ENCODE measurements around the gene CBX2. TPM values are rescaled to one million over a fixed set of nuclear protein-coding genes. Genes with fewer than 3 reads are reported as not detected.

CBX2 gene
- total RNA-seq, 1 donor = 0.63 TPM

DNA sequence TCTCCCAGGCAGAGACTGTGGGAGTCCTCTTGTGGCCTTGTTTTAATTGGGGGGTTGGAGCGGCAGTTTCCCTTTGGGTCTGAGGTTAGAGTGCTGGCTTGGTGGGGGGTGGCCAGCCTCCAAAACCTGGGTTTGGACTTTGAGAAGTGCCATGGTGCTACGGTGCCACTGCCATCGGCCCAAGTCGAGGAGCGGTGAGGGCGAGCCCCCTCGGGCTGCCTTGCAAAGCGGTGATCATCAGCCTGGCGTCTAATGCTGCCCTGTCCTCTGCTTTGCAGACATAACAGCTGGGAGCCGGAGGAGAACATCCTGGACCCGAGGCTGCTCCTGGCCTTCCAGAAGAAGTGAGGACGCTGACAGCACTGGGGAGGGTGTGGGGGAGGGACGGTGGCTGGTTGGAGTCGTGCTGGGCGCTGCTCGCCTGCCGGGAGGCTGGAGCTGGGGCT lies 1.2 kb downstream of the CBX2 start:
- H3K4me3 ChIP-seq (ENCODE audit: low read depth, low read length) = peak overlapping the region; percentile 70

DNA sequence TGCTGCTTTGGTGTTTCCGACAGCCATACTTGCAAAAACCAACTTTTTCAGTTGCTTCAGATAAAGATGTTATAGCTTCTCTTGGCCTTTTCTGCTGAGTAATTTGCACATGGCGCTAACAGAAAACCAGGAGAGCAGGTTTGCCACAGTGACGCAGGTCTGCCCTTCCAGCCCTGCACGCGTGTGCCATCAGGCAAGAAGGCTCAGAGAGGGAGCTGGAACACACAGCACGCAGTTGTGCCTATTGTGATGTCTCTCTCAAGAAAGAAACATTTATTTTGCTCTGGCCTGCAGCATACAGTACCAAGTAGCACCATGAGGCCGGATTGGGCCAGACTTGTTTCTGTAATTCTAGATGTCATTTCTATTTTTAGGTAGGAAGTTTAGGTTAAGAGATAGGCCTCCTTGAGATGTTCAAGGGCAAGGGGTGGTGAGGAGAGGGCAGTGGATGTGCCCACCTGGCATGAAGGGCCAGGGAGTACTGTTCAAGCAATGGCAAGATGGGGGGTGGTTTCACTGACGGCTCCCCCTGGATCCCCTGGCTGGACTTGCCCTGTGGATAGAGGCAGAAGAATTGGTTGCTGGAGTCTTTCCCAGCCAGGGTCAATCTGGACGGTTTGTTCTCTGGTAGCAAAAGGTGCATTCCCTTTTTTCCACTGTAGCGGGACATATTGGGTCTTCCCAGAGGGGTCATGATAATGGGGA lies 1.9 kb downstream of the CBX2 start:
- TF ChIP-seq, protein P1, sequence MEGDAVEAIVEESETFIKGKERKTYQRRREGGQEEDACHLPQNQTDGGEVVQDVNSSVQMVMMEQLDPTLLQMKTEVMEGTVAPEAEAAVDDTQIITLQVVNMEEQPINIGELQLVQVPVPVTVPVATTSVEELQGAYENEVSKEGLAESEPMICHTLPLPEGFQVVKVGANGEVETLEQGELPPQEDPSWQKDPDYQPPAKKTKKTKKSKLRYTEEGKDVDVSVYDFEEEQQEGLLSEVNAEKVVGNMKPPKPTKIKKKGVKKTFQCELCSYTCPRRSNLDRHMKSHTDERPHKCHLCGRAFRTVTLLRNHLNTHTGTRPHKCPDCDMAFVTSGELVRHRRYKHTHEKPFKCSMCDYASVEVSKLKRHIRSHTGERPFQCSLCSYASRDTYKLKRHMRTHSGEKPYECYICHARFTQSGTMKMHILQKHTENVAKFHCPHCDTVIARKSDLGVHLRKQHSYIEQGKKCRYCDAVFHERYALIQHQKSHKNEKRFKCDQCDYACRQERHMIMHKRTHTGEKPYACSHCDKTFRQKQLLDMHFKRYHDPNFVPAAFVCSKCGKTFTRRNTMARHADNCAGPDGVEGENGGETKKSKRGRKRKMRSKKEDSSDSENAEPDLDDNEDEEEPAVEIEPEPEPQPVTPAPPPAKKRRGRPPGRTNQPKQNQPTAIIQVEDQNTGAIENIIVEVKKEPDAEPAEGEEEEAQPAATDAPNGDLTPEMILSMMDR (IDR thresholded peaks at IDR 0.05; ENCODE audit: insufficient read depth, low read length) = no peak
- H3K4me3 ChIP-seq (ENCODE audit: low read depth, low read length) = no peak overlapping the region
- no peak for DNase-seq (ENCODE audit: low read depth)

More for the DNA sequence above, 1.2 kb downstream of the CBX2 start:
- TF ChIP-seq, protein P1 (IDR thresholded peaks at IDR 0.05; ENCODE audit: insufficient read depth, low read length) = no peak
- no peak for DNase-seq (ENCODE audit: low read depth)

DNA sequence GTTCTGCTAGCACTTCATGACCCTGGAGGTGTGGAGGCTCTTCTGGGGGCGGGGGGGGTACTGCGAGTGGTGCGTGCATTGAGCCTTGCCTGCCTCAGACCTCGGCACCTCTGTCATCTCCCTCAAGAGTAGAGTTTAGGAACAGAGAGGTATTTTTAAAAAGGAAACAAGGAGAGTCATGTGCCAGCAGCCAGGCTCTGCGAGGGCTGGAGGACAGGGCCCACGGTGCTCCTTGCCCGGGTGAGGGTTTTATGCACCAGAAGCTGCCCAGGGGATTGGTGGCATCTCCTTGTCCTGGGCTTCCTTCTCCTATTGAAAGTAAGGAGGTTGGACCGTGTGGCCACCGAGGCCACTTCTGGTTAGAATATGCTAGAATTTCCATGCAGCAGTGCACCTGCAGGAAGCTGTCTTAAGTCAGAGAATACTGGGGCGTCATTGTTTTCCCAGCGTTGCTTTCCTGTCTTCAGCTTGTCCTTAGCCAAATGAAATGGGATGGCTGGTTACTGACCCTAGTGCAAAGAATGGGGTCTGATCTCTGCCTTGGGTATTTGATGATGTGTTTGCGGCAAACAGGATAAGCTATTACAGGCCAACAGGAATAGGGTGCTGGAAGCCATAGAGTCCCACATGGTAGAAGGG lies 3.2 kb downstream of the CBX2 start:
- no peak overlapping the region for H3K4me3 ChIP-seq (ENCODE audit: low read depth, low read length)
- no peak for DNase-seq (ENCODE audit: low read depth)

DNA sequence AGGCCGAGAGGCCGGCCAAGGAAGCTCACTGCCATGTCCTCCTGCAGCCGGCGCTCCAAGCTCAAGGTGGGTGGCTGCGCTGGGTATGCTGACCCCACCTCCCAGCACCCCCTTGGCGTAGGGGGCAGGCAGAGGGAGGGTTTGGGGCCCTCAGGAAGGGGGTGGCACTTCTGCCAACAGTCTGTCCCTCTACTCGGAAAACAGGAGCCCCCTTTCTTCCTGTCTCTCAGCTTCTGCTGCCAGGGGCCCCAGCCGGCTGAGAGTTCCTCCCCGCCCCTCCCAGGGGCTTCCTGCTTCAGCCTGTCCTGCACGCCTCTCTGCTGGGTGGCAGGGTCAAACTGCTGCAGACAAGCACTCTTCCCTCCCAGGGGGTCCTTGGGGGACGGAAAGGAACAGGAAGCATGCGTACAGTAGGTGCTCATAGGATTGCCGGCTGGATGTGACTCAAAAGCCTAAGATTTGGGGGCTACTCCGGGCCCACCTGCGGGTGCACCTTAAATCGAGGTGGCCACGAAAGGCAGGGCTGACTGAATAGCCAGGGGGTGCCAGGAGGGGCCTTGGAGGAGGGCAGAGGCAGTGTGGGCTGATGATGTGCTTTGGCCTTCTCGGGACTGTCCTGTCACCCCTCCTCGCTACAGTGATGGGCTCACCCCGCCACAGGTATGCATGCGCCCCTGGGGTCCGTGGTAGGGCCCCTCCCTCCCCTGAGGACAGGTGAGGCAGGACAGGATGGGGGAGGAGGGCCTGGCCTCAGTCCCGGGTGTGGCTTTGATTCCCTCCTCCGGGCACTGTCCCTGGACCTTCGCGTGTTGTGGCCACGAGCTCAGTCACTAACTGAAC lies 4.0 kb downstream of the CBX2 start:
- TF ChIP-seq, protein P1 (IDR thresholded peaks at IDR 0.05; ENCODE audit: insufficient read depth, low read length) = no peak
- H3K4me3 ChIP-seq (ENCODE audit: low read depth, low read length) = no peak overlapping the region
- no peak for DNase-seq (ENCODE audit: low read depth)

More for the DNA sequence above, 3.2 kb downstream of the CBX2 start:
- TF ChIP-seq, protein P1 (IDR thresholded peaks at IDR 0.05; ENCODE audit: insufficient read depth, low read length) = no peak

DNA sequence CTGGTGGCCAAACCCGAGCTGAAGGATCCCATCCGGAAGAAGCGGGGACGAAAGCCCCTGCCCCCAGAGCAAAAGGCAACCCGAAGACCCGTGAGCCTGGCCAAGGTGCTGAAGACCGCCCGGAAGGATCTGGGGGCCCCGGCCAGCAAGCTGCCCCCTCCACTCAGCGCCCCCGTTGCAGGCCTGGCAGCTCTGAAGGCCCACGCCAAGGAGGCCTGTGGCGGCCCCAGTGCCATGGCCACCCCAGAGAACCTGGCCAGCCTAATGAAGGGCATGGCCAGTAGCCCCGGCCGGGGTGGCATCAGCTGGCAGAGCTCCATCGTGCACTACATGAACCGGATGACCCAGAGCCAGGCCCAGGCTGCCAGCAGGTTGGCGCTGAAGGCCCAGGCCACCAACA lies 5.9 kb downstream of the CBX2 start:
- TF ChIP-seq, protein P1 (IDR thresholded peaks at IDR 0.05; ENCODE audit: insufficient read depth, low read length) = no peak
- no peak overlapping the region for H3K4me3 ChIP-seq (ENCODE audit: low read depth, low read length)
- no peak for DNase-seq (ENCODE audit: low read depth)

DNA sequence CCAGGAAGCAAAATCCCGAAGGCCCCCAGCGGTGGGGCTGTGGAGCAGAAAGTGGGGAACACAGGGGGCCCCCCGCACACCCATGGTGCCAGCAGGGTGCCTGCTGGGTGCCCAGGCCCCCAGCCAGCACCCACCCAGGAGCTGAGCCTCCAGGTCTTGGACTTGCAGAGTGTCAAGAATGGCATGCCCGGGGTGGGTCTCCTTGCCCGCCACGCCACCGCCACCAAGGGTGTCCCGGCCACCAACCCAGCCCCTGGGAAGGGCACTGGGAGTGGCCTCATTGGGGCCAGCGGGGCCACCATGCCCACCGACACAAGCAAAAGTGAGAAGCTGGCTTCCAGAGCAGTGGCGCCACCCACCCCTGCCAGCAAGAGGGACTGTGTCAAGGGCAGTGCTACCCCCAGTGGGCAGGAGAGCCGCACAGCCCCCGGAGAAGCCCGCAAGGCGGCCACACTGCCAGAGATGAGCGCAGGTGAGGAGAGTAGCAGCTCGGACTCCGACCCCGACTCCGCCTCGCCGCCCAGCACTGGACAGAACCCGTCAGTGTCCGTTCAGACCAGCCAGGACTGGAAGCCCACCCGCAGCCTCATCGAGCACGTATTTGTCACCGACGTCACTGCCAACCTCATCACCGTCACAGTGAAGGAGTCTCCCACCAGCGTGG lies 6.5 kb downstream of the CBX2 start:
- no peak for DNase-seq (ENCODE audit: low read depth)
- TF ChIP-seq, protein P1 (IDR thresholded peaks at IDR 0.05; ENCODE audit: insufficient read depth, low read length) = no peak

More for the DNA sequence above, 6.5 kb downstream of the CBX2 start:
- no peak overlapping the region for H3K4me3 ChIP-seq (ENCODE audit: low read depth, low read length)
